Colonic mucosa (tissue), 4 donors: ENCODE data around the gene RAMP3. TPM values are rescaled to one million over a fixed set of nuclear protein-coding genes. Genes with fewer than 3 reads are reported as not detected.
"Not testable (repeated sequence)": the region's sequence is repeated elsewhere in the genome, so short reads cannot be mapped to it uniquely, and the experiment has no call there.

Source experiments
- DNase-seq: peaks from one replicate; pipeline ENCODE4 v3.0.0-alpha.2; 2020
- H3K27ac ChIP-seq: fragments of 200-600 bp; one replicate; pipeline ENCODE4 v1.8.0; 2021
- H3K27me3 ChIP-seq: fragments of 200-600 bp; one replicate; pipeline ENCODE4 v1.8.0; 2021
- H3K36me3 ChIP-seq: fragments of 200-600 bp; one replicate; pipeline ENCODE4 v1.8.0; 2021
- H3K4me1 ChIP-seq: fragments of 200-600 bp; one replicate; pipeline ENCODE4 v1.8.0; 2021; ENCODE audit warnings: mild to moderate bottlenecking
- H3K4me3 ChIP-seq: fragments of 200-600 bp; one replicate; pipeline ENCODE4 v1.8.0; 2021
- H3K9ac ChIP-seq, 2 donors: one replicate each; pipeline ENCODE4 v1.7.0; 2013; ENCODE audit warnings: control low read depth in 2 of 2, low read depth in 2 of 2, low read length in 2 of 2
- H3K9me3 ChIP-seq: fragments of 200-600 bp; one replicate; pipeline ENCODE4 v1.8.0; 2021
- CTCF ChIP-seq: fragments of 200-600 bp; IDR thresholded peaks from one replicate; pipeline ENCODE4 v1.8.0; 2022; ENCODE audit warnings: antibody characterized with exemption, mild to moderate bottlenecking
- intact Hi-C: fragments of 100-400 bp; cut with DNase I; formaldehyde crosslinking; loops from one replicate; pipeline ENCODE4 v1.14.1; 2022
- total RNA-seq, 2 donors: library from RNA; stranded (reverse); fragmentation: NEBNext Ultra II Directional in 1 of 2; extraction: Animal tissue kit (Norgen Biotek cat#: 25700) in 1 of 2; gene quantifications; one replicate each; pipeline ENCODE4 v1.2.1, GENCODE V29; 2021
- donor health status: healthy.
- donor health status: DM: no; HTN: no; CAD: no.
- donor health status: DM: no; HTN: no; CAD: no.

Gene RAMP3
- total RNA-seq, 2 donors from 2014 or later = 7.2 to 8.5 TPM

- Histone ChIP-seq H3K9me3 (no peaks in the 10 kb centered on the region), H3K4me3 (no peak overlapping the region), H3K27ac (no peak overlapping the region), H3K27me3 (peaks cover 8% of the 10 kb centered on the region), H3K4me1 (no peaks in the 10 kb centered on the region), H3K9ac (no peak overlapping the region), H3K36me3 (no peaks in the 10 kb centered on the region)
- DNase-seq = no peak
- intact Hi-C loops = loop anchor here (10.0 kb wide), 1 partner anchor 702 kb away; no protein-coding TSS in a partner anchor
- TF ChIP-seq CTCF = no peak
These were observed 4.4 kb upstream of the RAMP3 start for GRCh38 chr7:45153233-45153632.

GRCh38 chr7:45153861-45154260, 3.7 kb upstream of the RAMP3 start:
- H3K36me3 ChIP-seq, DNase-seq, H3K4me3 ChIP-seq, H3K27ac ChIP-seq, H3K9ac ChIP-seq, H3K4me1 ChIP-seq, H3K27me3 ChIP-seq, H3K9me3 ChIP-seq: not testable (repeated sequence)
- intact Hi-C loops = loop anchor here (2.0 to 10.0 kb wide), 2 partner anchors 105 to 701 kb away; no protein-coding TSS in a partner anchor

GRCh38 chr7:45155357-45155900, 2.2 kb upstream of the RAMP3 start:
- TF ChIP-seq CTCF = no peak
- Histone ChIP-seq H3K9me3 (no peaks in the 10 kb centered on the region), H3K4me3 (no peak overlapping the region), H3K27ac (no peak overlapping the region), H3K27me3 (peaks cover 8% of the 10 kb centered on the region), H3K9ac (no peak overlapping the region), H3K4me1 (no peaks in the 10 kb centered on the region), H3K36me3 (no peaks in the 10 kb centered on the region)
- intact Hi-C loops = loop anchor here (2.0 to 10.0 kb wide), 2 partner anchors 103 to 699 kb away; no protein-coding TSS in a partner anchor
- DNase-seq = no peak

GRCh38 chr7:45155941-45156340, 1.6 kb upstream of the RAMP3 start:
- H3K27me3 ChIP-seq = peaks cover 8% of the 10 kb centered on the region
- no peaks in the 10 kb centered on the region for H3K9me3 ChIP-seq
- H3K4me1 ChIP-seq = no peaks in the 10 kb centered on the region
- TF ChIP-seq CTCF = no peak
- H3K27ac ChIP-seq = no peak overlapping the region
- H3K4me3 ChIP-seq = no peak overlapping the region
- H3K36me3 ChIP-seq = no peaks in the 10 kb centered on the region
- no peak overlapping the region for H3K9ac ChIP-seq
- intact Hi-C loops = loop anchor here (2.0 to 10.0 kb wide), 2 partner anchors 103 to 699 kb away; no protein-coding TSS in a partner anchor
- DNase-seq = no peak

GRCh38 chr7:45156516-45157272, 897 bp upstream of the RAMP3 start:
- Histone ChIP-seq H3K27ac (no peak overlapping the region), H3K9me3 (no peaks in the 10 kb centered on the region), H3K4me3 (no peak overlapping the region), H3K36me3 (no peaks in the 10 kb centered on the region), H3K4me1 (no peaks in the 10 kb centered on the region), H3K9ac (no peak overlapping the region), H3K27me3 (peaks cover 8% of the 10 kb centered on the region)
- no peak for DNase-seq
- intact Hi-C loops = loop anchor here (10.0 kb wide), 1 partner anchor 698 kb away; no protein-coding TSS in a partner anchor
- TF ChIP-seq CTCF = no peak

- Histone ChIP-seq H3K27me3 (peaks cover 8% of the 10 kb centered on the region), H3K9me3 (no peaks in the 10 kb centered on the region), H3K36me3 (no peaks in the 10 kb centered on the region), H3K27ac (no peak overlapping the region), H3K4me1 (no peaks in the 10 kb centered on the region), H3K4me3 (no peak overlapping the region), H3K9ac (no peak overlapping the region)
- no peak for TF ChIP-seq CTCF
- no peak for DNase-seq
- intact Hi-C loops = loop anchor here (10.0 kb wide), 1 partner anchor 698 kb away; no protein-coding TSS in a partner anchor
These were observed 322 bp upstream of the RAMP3 start for GRCh38 chr7:45157286-45157652.
